Lung (tissue), 12 donors: ENCODE results near the gene MT1M. TPM values are rescaled to one million over a fixed set of nuclear protein-coding genes. Genes with fewer than 3 reads are reported as not detected.
"Not testable (repeated sequence)": the region's sequence is repeated elsewhere in the genome, so short reads cannot be mapped to it uniquely, and the experiment has no call there.

ENCODE experiments used
- ATAC-seq: fragments of 200-7000 bp; cut with Tn5 transposase; one replicate; pipeline ENCODE4 v1.9.1; 2020; ENCODE audit warnings: moderate number of reproducible peaks; ENCODE audit not compliant: insufficient read depth, low FRiP score
- DNase-seq, 3 donors: peaks; one replicate each; pipeline ENCODE4 v3.0.0-alpha.2; 2013 to 2017
- H3K27ac ChIP-seq, 2 donors: one replicate each; pipeline ENCODE4 v1.5.1; 2013; ENCODE audit warnings: mild to moderate bottlenecking in 2 of 2, moderate library complexity in 2 of 2, control low read depth in 1 of 2, inconsistent platforms in 1 of 2, low read depth in 1 of 2, low read length in 1 of 2
- H3K27me3 ChIP-seq, 3 donors: one replicate each; pipeline ENCODE4 v1.5.1; 2013; ENCODE audit warnings: low read length in 2 of 3; ENCODE audit not compliant: control insufficient read depth in 3 of 3, insufficient read depth in 3 of 3
- H3K36me3 ChIP-seq, 4 donors: one replicate each; pipeline ENCODE4 v1.5.1; 2013; ENCODE audit warnings: low read length in 4 of 4, mild to moderate bottlenecking in 1 of 4, moderate library complexity in 1 of 4; ENCODE audit not compliant: control insufficient read depth in 4 of 4, insufficient read depth in 4 of 4
- H3K4me1 ChIP-seq, 5 donors: one replicate each; pipeline ENCODE4 v1.5.1; 2013; ENCODE audit warnings: low read length in 5 of 5, mild to moderate bottlenecking in 2 of 5, moderate library complexity in 1 of 5; ENCODE audit not compliant: control insufficient read depth in 5 of 5, insufficient read depth in 5 of 5
- H3K4me3 ChIP-seq: one replicate; pipeline ENCODE4 v1.5.1; 2013; ENCODE audit warnings: mild to moderate bottlenecking, control low read depth, moderate library complexity
- H3K9ac ChIP-seq, 2 donors: one replicate each; pipeline ENCODE4 v1.5.1; 2013; ENCODE audit warnings: low read length in 2 of 2, control low read depth in 1 of 2; ENCODE audit not compliant: insufficient read depth in 1 of 2
- H3K9me3 ChIP-seq, 4 donors: one replicate each; pipeline ENCODE4 v1.5.1; 2013; ENCODE audit warnings: low read length in 3 of 4, mild to moderate bottlenecking in 1 of 4, moderate library complexity in 1 of 4; ENCODE audit not compliant: control insufficient read depth in 4 of 4, insufficient read depth in 3 of 4
- WGBS, 2 donors: extraction: QIAGEN DNeasy Blood & Tissue Kit; methylation state at CpG; one replicate each; pipeline ENCODE4 v1.1.7; 2013; 5-methylcytosine and 5-hydroxymethylcytosine counted together
- polyA plus RNA-seq, 2 donors: library from polyadenylated mRNA; stranded (reverse); fragments of 200-250 nt; gene quantifications; one replicate each; pipeline ENCODE4 v1.2.1, GENCODE V29; 2013
- total RNA-seq, 2 donors: library from RNA; depleted of rRNA in 1 of 2; stranded (reverse); fragments of >200 nt in 1 of 2; gene quantifications; one replicate each; pipeline ENCODE4 v1.2.1, GENCODE V29; 2014 to 2021
- TF ChIP-seq, protein P1 (sequence below): IDR thresholded peaks from 2 replicates; pipeline ENCODE4 v1.5.1; 2012; ENCODE audit warnings: mild to moderate bottlenecking; ENCODE audit errors: control extremely low read depth, extremely low read depth
- donor health status: control.
- donor health status: control.
- donor health status: Bipolar disorder and iron deficiency.
- donor health status: healthy.
- donor health status: DM: yes; HTN: yes; CAD: no.

MT1M gene
- total and polyA plus RNA-seq, 4 donors = 0.88 to 251 (median 43.5) TPM

DNA sequence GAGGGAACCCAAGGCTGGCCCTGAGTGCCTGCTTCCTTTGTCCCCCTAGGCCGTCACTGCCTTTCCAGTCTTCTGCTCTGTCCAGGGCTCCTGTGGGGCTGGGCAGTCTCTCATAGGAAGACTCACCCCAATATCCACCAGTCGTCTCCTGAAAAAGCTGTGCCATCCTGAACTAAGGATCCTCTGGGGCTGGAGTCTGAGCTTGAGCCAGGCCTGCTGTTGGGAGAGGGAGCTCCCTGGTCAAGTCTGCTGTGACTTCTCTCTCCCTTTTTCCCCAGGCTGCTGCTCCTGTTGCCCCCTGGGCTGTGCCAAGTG is 38.1 kb downstream of the MT1M start:
- DNase-seq (no peak), ATAC-seq (no peak)
- Histone ChIP-seq H3K4me3 (no peak overlapping the region), H3K9ac (no peak overlapping the region), H3K27me3 (peaks cover 3 to 81% (median 68%) of the 10 kb centered on the region in 3 donors), H3K27ac (no peak overlapping the region), H3K9me3 (peaks cover 0 to 2% (median 0%) of the 10 kb centered on the region in 4 donors), H3K36me3 (no peaks in the 10 kb centered on the region), H3K4me1 (peaks cover 0 to 16% (median 6%) of the 10 kb centered on the region in 5 donors)
- TF ChIP-seq, protein P1, sequence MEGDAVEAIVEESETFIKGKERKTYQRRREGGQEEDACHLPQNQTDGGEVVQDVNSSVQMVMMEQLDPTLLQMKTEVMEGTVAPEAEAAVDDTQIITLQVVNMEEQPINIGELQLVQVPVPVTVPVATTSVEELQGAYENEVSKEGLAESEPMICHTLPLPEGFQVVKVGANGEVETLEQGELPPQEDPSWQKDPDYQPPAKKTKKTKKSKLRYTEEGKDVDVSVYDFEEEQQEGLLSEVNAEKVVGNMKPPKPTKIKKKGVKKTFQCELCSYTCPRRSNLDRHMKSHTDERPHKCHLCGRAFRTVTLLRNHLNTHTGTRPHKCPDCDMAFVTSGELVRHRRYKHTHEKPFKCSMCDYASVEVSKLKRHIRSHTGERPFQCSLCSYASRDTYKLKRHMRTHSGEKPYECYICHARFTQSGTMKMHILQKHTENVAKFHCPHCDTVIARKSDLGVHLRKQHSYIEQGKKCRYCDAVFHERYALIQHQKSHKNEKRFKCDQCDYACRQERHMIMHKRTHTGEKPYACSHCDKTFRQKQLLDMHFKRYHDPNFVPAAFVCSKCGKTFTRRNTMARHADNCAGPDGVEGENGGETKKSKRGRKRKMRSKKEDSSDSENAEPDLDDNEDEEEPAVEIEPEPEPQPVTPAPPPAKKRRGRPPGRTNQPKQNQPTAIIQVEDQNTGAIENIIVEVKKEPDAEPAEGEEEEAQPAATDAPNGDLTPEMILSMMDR = no peak
- WGBS, 2 donors = 55 to 78% methylated on average over 2 of the region's 2 CpGs

DNA sequence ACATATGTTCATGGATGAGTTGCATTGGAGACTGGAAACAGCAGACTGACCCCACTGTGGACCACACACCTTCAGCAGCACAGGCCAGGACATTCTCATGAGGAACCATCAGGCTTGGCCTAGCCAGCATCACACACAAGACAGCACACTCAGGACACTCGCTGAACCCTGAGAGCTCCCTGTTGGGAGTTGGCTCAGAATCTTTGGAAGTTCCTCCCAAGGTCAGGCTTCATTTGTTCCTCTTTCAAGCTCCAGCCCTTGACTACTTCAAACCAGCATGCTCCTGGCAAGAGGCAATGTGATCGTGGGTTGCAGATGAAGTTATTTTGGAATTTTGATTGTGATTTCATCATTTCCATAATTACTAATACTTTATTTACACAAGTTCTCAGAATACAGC is 39.2 kb downstream of the MT1M start:
- H3K9me3 ChIP-seq, DNase-seq, H3K4me3 ChIP-seq, H3K27ac ChIP-seq, ATAC-seq, H3K9ac ChIP-seq, H3K36me3 ChIP-seq: not testable (repeated sequence)
- Histone ChIP-seq H3K4me1 (peaks cover 0 to 22% (median 9%) of the 10 kb centered on the region in 5 donors), H3K27me3 (peaks cover 3 to 77% (median 65%) of the 10 kb centered on the region in 3 donors)
- 65 to 74% methylated on average over 2 of the region's 2 CpGs for WGBS, 2 donors

DNA sequence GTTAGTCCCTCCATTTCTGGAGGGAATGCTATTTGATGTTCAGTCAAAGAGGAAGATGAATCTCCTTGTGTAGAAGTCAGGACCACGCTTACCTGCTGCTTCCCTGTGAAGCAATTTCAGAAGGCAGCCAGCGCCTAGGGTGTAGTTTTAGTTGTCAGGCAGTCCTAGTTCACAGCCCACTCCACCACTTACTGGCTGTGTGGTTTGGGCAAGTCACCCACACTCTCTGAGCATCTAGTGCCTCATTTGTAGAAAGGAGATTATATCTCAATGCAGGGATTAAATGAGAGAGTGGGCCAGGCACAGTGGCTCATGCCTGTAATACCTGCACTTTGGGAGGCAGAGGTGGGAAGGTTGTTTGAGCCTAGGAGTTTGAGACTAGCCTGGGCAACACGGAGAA is 39.7 kb downstream of the MT1M start:
- peaks cover 3 to 77% (median 65%) of the 10 kb centered on the region in 3 donors for H3K27me3 ChIP-seq
- DNase-seq, H3K9ac ChIP-seq, ATAC-seq, H3K36me3 ChIP-seq, H3K9me3 ChIP-seq, H3K27ac ChIP-seq, H3K4me3 ChIP-seq: not testable (repeated sequence)
- WGBS, 2 donors = 84 to 93% methylated on average over 3 of the region's 3 CpGs
- H3K4me1 ChIP-seq = peaks cover 0 to 22% (median 9%) of the 10 kb centered on the region in 5 donors

DNA sequence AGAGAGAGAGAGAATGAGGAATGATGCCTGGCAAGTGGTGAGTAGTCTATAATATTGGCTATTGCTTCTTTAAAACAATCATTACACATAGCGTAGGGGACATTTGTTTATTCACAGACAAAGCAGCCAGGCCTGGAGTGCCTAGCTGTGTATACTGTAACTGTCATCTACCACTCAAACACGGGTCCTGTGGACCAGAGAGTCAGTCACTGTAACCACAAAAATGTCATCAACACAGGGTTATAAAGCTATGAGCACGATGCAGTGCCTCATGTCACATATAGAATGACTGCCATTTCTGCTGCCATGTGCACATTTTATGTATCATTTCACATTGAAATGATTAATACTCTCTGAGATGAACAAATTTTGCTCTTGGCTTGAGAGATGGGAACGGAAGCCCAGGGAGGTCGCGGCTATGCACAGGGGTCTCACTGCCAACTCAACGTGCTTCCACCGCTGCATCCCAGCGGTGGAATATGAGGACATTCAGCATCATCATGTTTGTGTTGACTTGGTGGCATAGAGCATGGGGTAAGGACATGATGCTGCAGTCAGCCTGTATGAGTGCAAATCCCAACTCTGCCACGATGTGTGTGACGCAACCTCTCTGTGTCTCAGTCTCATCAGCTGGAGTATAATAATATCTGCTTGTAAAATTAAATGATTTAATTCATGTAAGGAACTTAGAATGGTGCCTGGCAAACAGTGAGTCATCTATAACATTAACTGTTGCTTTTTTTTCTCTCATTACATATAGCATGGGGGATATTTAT is 40.5 kb downstream of the MT1M start:
- DNase-seq (no peak), ATAC-seq (no peak)
- peaks cover 3 to 77% (median 64%) of the 10 kb centered on the region in 3 donors for H3K27me3 ChIP-seq
- H3K9ac ChIP-seq = no peak overlapping the region
- H3K4me3 ChIP-seq = no peak overlapping the region
- H3K9me3 ChIP-seq = no peaks in the 10 kb centered on the region
- no peak overlapping the region for H3K27ac ChIP-seq
- WGBS, 2 donors = 80% methylated on average over 11 of the region's 11 CpGs
- no peaks in the 10 kb centered on the region for H3K36me3 ChIP-seq
- H3K4me1 ChIP-seq = peaks cover 0 to 17% (median 6%) of the 10 kb centered on the region in 5 donors
- TF ChIP-seq, protein P1 = no peak
